ENCODE data around the gene HAUS6. TPM values are rescaled to one million over a fixed set of nuclear protein-coding genes. Genes with fewer than 3 reads are reported as not detected.

HAUS6 gene
- total RNA-seq, 4 donors from 2014 or later, result 6.5 to 7.9 (median 7.4) TPM

GRCh38 chr9:19145881-19146280 lies 43.2 kb upstream of the HAUS6 start:
- TF ChIP-seq CTCF (IDR thresholded peaks at IDR 0.05) (no peak), POLR2A (IDR thresholded peaks at IDR 0.05) (no peak)
- no peak for DNase-seq (ENCODE audit: low spot score in 2 of 2)
- WGBS, 2 donors, result 78 to 85% methylated on average over 5 of the region's 5 CpGs
- H3K4me3 ChIP-seq (ENCODE audit: low read depth, poor library complexity, severe bottlenecking), result no peak overlapping the region
- intact Hi-C loops (cut with DNase I; ENCODE audit: low total_unique reads), result no loop called here

GRCh38 chr9:19140259-19140658 lies 37.6 kb upstream of the HAUS6 start:
- 86 to 92% methylated on average over 6 of the region's 6 CpGs for WGBS, 2 donors
- TF ChIP-seq CTCF (IDR thresholded peaks at IDR 0.05), result no peak
- no peak for TF ChIP-seq POLR2A (IDR thresholded peaks at IDR 0.05)
- intact Hi-C loops (cut with DNase I; ENCODE audit: low total_unique reads), result no loop called here
- no peak overlapping the region for H3K4me3 ChIP-seq (ENCODE audit: low read depth, poor library complexity, severe bottlenecking)
- DNase-seq (ENCODE audit: low spot score in 2 of 2), result no peak

- intact Hi-C loops (cut with DNase I; ENCODE audit: low total_unique reads), result no loop called here
- WGBS, 2 donors, result 93 to 98% methylated on average over 1 of the region's 1 CpG
- TF ChIP-seq CTCF (IDR thresholded peaks at IDR 0.05) (no peak), POLR2A (IDR thresholded peaks at IDR 0.05) (no peak)
- H3K4me3 ChIP-seq (ENCODE audit: low read depth, poor library complexity, severe bottlenecking), result no peak overlapping the region
- no peak for DNase-seq (ENCODE audit: low spot score in 2 of 2)
These were observed 35.4 kb upstream of the HAUS6 start for GRCh38 chr9:19138084-19138483.

GRCh38 chr9:19137282-19137681 lies 34.6 kb upstream of the HAUS6 start:
- intact Hi-C loops (cut with DNase I; ENCODE audit: low total_unique reads), result no loop called here

GRCh38 chr9:19136129-19136528 lies 33.4 kb upstream of the HAUS6 start:
- 72 to 75% methylated on average over 3 of the region's 3 CpGs for WGBS, 2 donors
- intact Hi-C loops (cut with DNase I; ENCODE audit: low total_unique reads), result no loop called here
- TF ChIP-seq POLR2A (IDR thresholded peaks at IDR 0.05), result no peak
- no peak for TF ChIP-seq CTCF (IDR thresholded peaks at IDR 0.05)
- H3K4me3 ChIP-seq (ENCODE audit: low read depth, poor library complexity, severe bottlenecking), result no peak overlapping the region
- no peak for DNase-seq (ENCODE audit: low spot score in 2 of 2)

More at GRCh38 chr9:19137282-19137681, 34.6 kb upstream of the HAUS6 start:
- TF ChIP-seq CTCF (IDR thresholded peaks at IDR 0.05) (no peak), POLR2A (IDR thresholded peaks at IDR 0.05) (no peak)
- DNase-seq (ENCODE audit: low spot score in 2 of 2), result no peak
- no peak overlapping the region for H3K4me3 ChIP-seq (ENCODE audit: low read depth, poor library complexity, severe bottlenecking)
- WGBS, 2 donors, result 94 to 100% methylated on average over 1 of the region's 1 CpG
